H9 (cell line): ENCODE results near the gene MGAT5. TPM values are rescaled to one million over a fixed set of nuclear protein-coding genes. Genes with fewer than 3 reads are reported as not detected.

Source experiments
- DNase-seq: peaks from one replicate; pipeline ENCODE4 v3.0.0-alpha.2; 2017
- H2AFZ ChIP-seq: one replicate; pipeline ENCODE4 v1.6.1; 2013; ENCODE audit warnings: mild to moderate bottlenecking, low read length, control low read depth, moderate library complexity
- H2AK5ac ChIP-seq: 2 replicates; pipeline ENCODE4 v1.6.1; 2013; ENCODE audit warnings: low read length, control low read depth, mixed read lengths; ENCODE audit not compliant: insufficient read length
- H2BK120ac ChIP-seq: one replicate; pipeline ENCODE4 v1.6.1; 2013; ENCODE audit warnings: low read depth, mild to moderate bottlenecking, low read length, control low read depth, inconsistent platforms; ENCODE audit not compliant: poor library complexity, severe bottlenecking
- H2BK12ac ChIP-seq: 2 replicates; pipeline ENCODE4 v1.6.1; 2013; ENCODE audit warnings: low read length, control low read depth, mixed read lengths, low read depth; ENCODE audit not compliant: insufficient read length
- H2BK15ac ChIP-seq: 2 replicates; pipeline ENCODE4 v1.6.1; 2013; ENCODE audit warnings: low read depth, low read length, control low read depth
- H2BK20ac ChIP-seq: one replicate; pipeline ENCODE4 v1.6.1; 2013; ENCODE audit warnings: low read depth, mild to moderate bottlenecking, low read length, control low read depth, inconsistent platforms; ENCODE audit not compliant: poor library complexity, severe bottlenecking
- H2BK5ac ChIP-seq: 2 replicates; pipeline ENCODE4 v1.6.1; 2013; ENCODE audit warnings: low read length, control low read depth, mixed read lengths; ENCODE audit not compliant: insufficient read length
- H3K14ac ChIP-seq: 2 replicates; pipeline ENCODE4 v1.6.1; 2013; ENCODE audit warnings: low read length, control low read depth; ENCODE audit not compliant: insufficient read depth
- H3K18ac ChIP-seq: 2 replicates; pipeline ENCODE4 v1.6.1; 2013; ENCODE audit warnings: low read depth, mild to moderate bottlenecking, mixed read lengths, low read length, control low read depth; ENCODE audit not compliant: insufficient read length
- H3K23ac ChIP-seq: 2 replicates; pipeline ENCODE4 v1.6.1; 2013; ENCODE audit warnings: low read length, control low read depth, mixed read lengths, low read depth; ENCODE audit not compliant: insufficient read length
- H3K23me2 ChIP-seq: 2 replicates; pipeline ENCODE4 v1.6.1; 2013; ENCODE audit warnings: low read depth, mild to moderate bottlenecking, mixed read lengths, low read length, control low read depth; ENCODE audit not compliant: insufficient read length, poor library complexity, severe bottlenecking
- H3K27ac ChIP-seq: 2 replicates; pipeline ENCODE4 v1.5.1; 2013; ENCODE audit warnings: low read length, control low read depth, mixed read lengths, low read depth; ENCODE audit not compliant: insufficient read length
- H3K27me3 ChIP-seq: 2 replicates; pipeline ENCODE4 v1.6.1; 2013; ENCODE audit warnings: low read length, control low read depth, inconsistent platforms; ENCODE audit not compliant: insufficient read depth
- H3K4ac ChIP-seq: 2 replicates; pipeline ENCODE4 v1.6.1; 2013; ENCODE audit warnings: low read depth, mild to moderate bottlenecking, control low read depth, inconsistent platforms, low read length, moderate library complexity
- H3K4me1 ChIP-seq: 2 replicates; pipeline ENCODE4 v1.6.1; 2013; ENCODE audit warnings: low read length, control low read depth, inconsistent platforms; ENCODE audit not compliant: insufficient read depth
- H3K4me2 ChIP-seq: 2 replicates; pipeline ENCODE4 v1.6.1; 2013; ENCODE audit warnings: low read length, control low read depth, mixed read lengths; ENCODE audit not compliant: insufficient read length, insufficient read depth
- H3K56ac ChIP-seq: 2 replicates; pipeline ENCODE4 v1.6.1; 2013; ENCODE audit warnings: low read depth, mild to moderate bottlenecking, mixed read lengths, low read length, control low read depth; ENCODE audit not compliant: insufficient read length
- H3K79me1 ChIP-seq: 2 replicates; pipeline ENCODE4 v1.6.1; 2013; ENCODE audit warnings: low read depth, mild to moderate bottlenecking, moderate library complexity, low read length, control low read depth, inconsistent platforms; ENCODE audit not compliant: insufficient read depth, poor library complexity, severe bottlenecking
- H3K79me2 ChIP-seq: 2 replicates; pipeline ENCODE4 v1.6.1; 2013; ENCODE audit warnings: low read length, control low read depth, inconsistent platforms; ENCODE audit not compliant: insufficient read depth
- H3K9ac ChIP-seq: 2 replicates; pipeline ENCODE4 v1.6.1; 2013; ENCODE audit warnings: low read length, control low read depth, mixed read lengths; ENCODE audit not compliant: insufficient read length; ENCODE audit errors: extremely low read depth
- H3K9me3 ChIP-seq: one replicate; pipeline ENCODE4 v1.6.1; 2013; ENCODE audit warnings: low read depth, low read length, inconsistent platforms; ENCODE audit not compliant: control insufficient read depth
- H3T11ph ChIP-seq: one replicate; pipeline ENCODE4 v1.6.1; 2013; ENCODE audit warnings: mild to moderate bottlenecking, low read length, control low read depth, inconsistent platforms
- H4K20me1 ChIP-seq: one replicate; pipeline ENCODE4 v1.6.1; 2013; ENCODE audit not compliant: control insufficient read depth, insufficient read length, insufficient read depth
- H4K5ac ChIP-seq: 2 replicates; pipeline ENCODE4 v1.6.1; 2013; ENCODE audit warnings: low read depth, mild to moderate bottlenecking, mixed read lengths, low read length, control low read depth; ENCODE audit not compliant: insufficient read length
- H4K8ac ChIP-seq: replicated peaks from 2 replicates; pipeline ENCODE4 v1.6.1; 2013; ENCODE audit warnings: low read length, control low read depth, mixed read lengths, low read depth; ENCODE audit not compliant: insufficient read length
- H4K91ac ChIP-seq: 2 replicates; pipeline ENCODE4 v1.6.1; 2013; ENCODE audit warnings: low read depth, mild to moderate bottlenecking, moderate library complexity, mixed read lengths, low read length, control low read depth; ENCODE audit not compliant: insufficient read length
- H3K27ac Mint-ChIP-seq, 3 experiments: 2 replicates in 2 of 3; 3 replicates in 1 of 3; pipeline ENCODE4 v1.8.0; 2020 to 2021; ENCODE audit warnings: mixed read lengths in 3 of 3, mild to moderate bottlenecking in 1 of 3, moderate library complexity in 1 of 3
- H3K27me3 Mint-ChIP-seq: 2 replicates; pipeline ENCODE4 v1.8.0; 2021; ENCODE audit warnings: low read depth, mild to moderate bottlenecking, moderate library complexity, mixed read lengths
- H3K36me3 Mint-ChIP-seq, 3 experiments: 2 replicates in 2 of 3; 3 replicates in 1 of 3; pipeline ENCODE4 v1.8.0; 2020 to 2021; ENCODE audit warnings: low read depth in 3 of 3, mixed read lengths in 3 of 3; ENCODE audit not compliant: insufficient read depth in 1 of 3
- H3K4me1 Mint-ChIP-seq, 2 experiments: 2 replicates each; pipeline ENCODE4 v1.8.0; 2020; ENCODE audit warnings: mixed read lengths in 2 of 2
- H3K4me3 Mint-ChIP-seq, 2 experiments: 2 replicates in 1 of 2; 3 replicates in 1 of 2; pipeline ENCODE4 v1.8.0; 2020 to 2021; ENCODE audit warnings: mild to moderate bottlenecking in 2 of 2, mixed read lengths in 2 of 2, moderate library complexity in 1 of 2
- H3K9me3 Mint-ChIP-seq, 2 experiments: 2 replicates in 1 of 2; 3 replicates in 1 of 2; pipeline ENCODE4 v1.8.0; 2020; ENCODE audit warnings: mild to moderate bottlenecking in 2 of 2, mixed read lengths in 2 of 2, moderate library complexity in 1 of 2
- WGBS: extraction: QIAGEN DNeasy Blood & Tissue Kit; methylation state at CpG from one replicate; pipeline ENCODE4 v1.1.7; 2013; ENCODE audit warnings: missing lambda C conversion rate, low lambda C conversion rate, mixed read lengths; ENCODE audit not compliant: insufficient read length; ENCODE audit errors: extremely low coverage; 5-methylcytosine and 5-hydroxymethylcytosine counted together
- total RNA-seq: library from RNA; stranded (reverse); gene quantifications from 2 replicates; pipeline ENCODE4 v1.2.1, GENCODE V29; 2021
- TF ChIP-seq, protein P1 (sequence below): fragments of 200-600 bp; sonication (generic); conservative IDR thresholded peaks from 3 replicates; pipeline ENCODE4 v1.8.0; 2021; ENCODE audit warnings: antibody characterized with exemption, mild to moderate bottlenecking

The MGAT5 gene
- total RNA-seq, 1 experiment from 2014 or later = 25.7 TPM

DNA sequence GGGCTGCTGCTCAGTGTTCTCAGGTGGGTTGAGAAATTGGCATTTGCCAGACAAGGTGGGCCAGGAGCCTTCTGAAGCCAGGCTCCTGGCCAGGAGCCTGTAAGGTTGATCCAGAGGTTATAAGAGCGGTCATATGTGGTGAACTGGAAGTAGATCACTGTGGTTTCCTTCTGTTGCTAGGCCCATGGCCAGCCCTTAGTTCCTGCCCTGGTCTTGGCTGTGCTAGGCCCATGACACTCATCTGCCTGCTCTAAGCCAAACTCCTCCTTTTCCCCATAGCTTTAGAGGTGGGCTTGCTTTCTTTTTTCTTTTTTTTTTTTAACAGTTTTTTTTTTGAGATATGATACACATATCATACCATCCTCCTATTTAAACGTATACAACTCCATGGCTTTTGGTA is 5.0 kb upstream of the MGAT5 start:
- H4K20me1 ChIP-seq = no peaks in the 10 kb centered on the region
- TF ChIP-seq, protein P1, sequence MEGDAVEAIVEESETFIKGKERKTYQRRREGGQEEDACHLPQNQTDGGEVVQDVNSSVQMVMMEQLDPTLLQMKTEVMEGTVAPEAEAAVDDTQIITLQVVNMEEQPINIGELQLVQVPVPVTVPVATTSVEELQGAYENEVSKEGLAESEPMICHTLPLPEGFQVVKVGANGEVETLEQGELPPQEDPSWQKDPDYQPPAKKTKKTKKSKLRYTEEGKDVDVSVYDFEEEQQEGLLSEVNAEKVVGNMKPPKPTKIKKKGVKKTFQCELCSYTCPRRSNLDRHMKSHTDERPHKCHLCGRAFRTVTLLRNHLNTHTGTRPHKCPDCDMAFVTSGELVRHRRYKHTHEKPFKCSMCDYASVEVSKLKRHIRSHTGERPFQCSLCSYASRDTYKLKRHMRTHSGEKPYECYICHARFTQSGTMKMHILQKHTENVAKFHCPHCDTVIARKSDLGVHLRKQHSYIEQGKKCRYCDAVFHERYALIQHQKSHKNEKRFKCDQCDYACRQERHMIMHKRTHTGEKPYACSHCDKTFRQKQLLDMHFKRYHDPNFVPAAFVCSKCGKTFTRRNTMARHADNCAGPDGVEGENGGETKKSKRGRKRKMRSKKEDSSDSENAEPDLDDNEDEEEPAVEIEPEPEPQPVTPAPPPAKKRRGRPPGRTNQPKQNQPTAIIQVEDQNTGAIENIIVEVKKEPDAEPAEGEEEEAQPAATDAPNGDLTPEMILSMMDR = no peak
- H3K4me3 Mint-ChIP-seq = no peak overlapping the region
- no peak overlapping the region for H3K18ac ChIP-seq
- H3K9me3 ChIP-seq = no peaks in the 10 kb centered on the region
- H3K4ac ChIP-seq = no peak overlapping the region
- no peak overlapping the region for H3T11ph ChIP-seq
- peaks cover under 1 to 3% (median 2%) of the 10 kb centered on the region in 3 experiments; a peak in 1 of 7 replicates for H3K36me3 Mint-ChIP-seq
- H4K91ac ChIP-seq = no peak overlapping the region
- no CpG with 5 or more reads among the region's 2 CpGs for whole genome bisulfite sequencing
- H3K27me3 ChIP-seq = no peaks in the 10 kb centered on the region
- H2BK5ac ChIP-seq = no peak overlapping the region
- H3K14ac ChIP-seq = no peak overlapping the region
- no peak overlapping the region for H3K56ac ChIP-seq
- 0 out of 2 replicates have a peak, but pooled peaks cover 2% of the 10 kb centered on the region for H3K4me1 ChIP-seq
- H3K9ac ChIP-seq = no peak overlapping the region
- H2AK5ac ChIP-seq = no peak overlapping the region
- no peak overlapping the region for H4K8ac ChIP-seq
- H2BK120ac ChIP-seq = no peak overlapping the region
- DNase-seq = no peak
- no peak overlapping the region for H3K27ac Mint-ChIP-seq
- no peak overlapping the region for H3K23ac ChIP-seq
- H3K27ac ChIP-seq = no peak overlapping the region
- no peak overlapping the region for H4K5ac ChIP-seq
- H3K79me2 ChIP-seq = peaks cover 4% of the 10 kb centered on the region; the same call in 1 of the 2 replicates
- H3K79me1 ChIP-seq = peaks cover 5% of the 10 kb centered on the region
- no peak overlapping the region for H2BK20ac ChIP-seq
- H3K4me2 ChIP-seq = no peak overlapping the region
- no peaks in the 10 kb centered on the region for H3K23me2 ChIP-seq
- H2AFZ ChIP-seq = no peak overlapping the region
- H3K27me3 Mint-ChIP-seq = peaks cover 1% of the 10 kb centered on the region; the same call in 1 of the 2 replicates
- no peaks in the 10 kb centered on the region for H3K9me3 Mint-ChIP-seq
- H3K4me1 Mint-ChIP-seq = peaks cover 22 to 27% of the 10 kb centered on the region in 2 experiments
- H2BK15ac ChIP-seq = no peak overlapping the region
- H2BK12ac ChIP-seq = no peak overlapping the region
